ENCODE measurements around the gene ATP8B3. TPM values are rescaled to one million over a fixed set of nuclear protein-coding genes. Genes with fewer than 3 reads are reported as not detected.

The ATP8B3 gene
- total RNA-seq, 1 experiment from 2014 or later: 1.0 TPM

DNA sequence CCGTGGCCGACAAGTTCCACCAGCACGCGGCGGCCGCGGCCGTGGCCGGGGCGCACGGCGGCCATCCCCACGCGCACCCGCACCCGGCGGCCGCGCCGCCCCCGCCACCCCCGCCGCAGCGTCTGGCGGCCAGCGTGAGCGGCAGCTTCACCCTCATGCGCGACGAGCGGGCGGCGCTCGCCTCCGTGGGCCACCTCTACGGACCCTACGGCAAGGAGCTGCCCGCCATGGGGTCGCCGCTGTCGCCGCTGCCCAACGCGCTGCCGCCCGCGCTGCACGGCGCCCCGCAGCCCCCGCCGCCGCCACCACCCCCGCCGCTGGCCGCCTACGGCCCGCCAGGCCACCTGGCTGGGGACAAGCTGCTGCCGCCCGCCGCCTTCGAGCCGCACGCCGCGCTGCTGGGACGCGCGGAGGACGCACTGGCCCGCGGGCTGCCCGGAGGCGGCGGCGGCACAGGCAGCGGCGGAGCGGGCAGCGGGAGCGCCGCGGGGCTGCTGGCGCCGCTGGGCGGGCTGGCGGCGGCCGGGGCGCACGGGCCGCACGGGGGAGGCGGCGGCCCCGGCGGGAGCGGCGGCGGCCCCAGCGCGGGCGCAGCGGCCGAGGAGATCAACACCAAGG, 57.9 kb downstream of the ATP8B3 start:
- Histone ChIP-seq H3K4me3 (ENCODE audit: low read length) (no peak overlapping the region), H3K79me2 (ENCODE audit: low read length) (no peaks in the 10 kb centered on the region), H3K36me3 (ENCODE audit: insufficient read depth, low read length) (no peaks in the 10 kb centered on the region), H3K9ac (ENCODE audit: low read length) (no peak overlapping the region), H3K9me2 (replicated peaks; ENCODE audit: insufficient read depth, low read length) (no peaks in the 10 kb centered on the region), H3K4me2 (ENCODE audit: low read depth, low read length, poor library complexity, severe bottlenecking) (no peak overlapping the region), H3K9me3 (ENCODE audit: low read length) (no peaks in the 10 kb centered on the region), H3K27me3 (ENCODE audit: low read length) (no peaks in the 10 kb centered on the region), H3K4me1 (ENCODE audit: low read length) (no peaks in the 10 kb centered on the region), H4K20me1 (ENCODE audit: insufficient read depth, low read depth, low read length) (no peaks in the 10 kb centered on the region), H2AFZ (ENCODE audit: low read length) (no peak overlapping the region), H3K27ac (ENCODE audit: low read length) (no peak overlapping the region)
- DNase-seq: no peak

DNA sequence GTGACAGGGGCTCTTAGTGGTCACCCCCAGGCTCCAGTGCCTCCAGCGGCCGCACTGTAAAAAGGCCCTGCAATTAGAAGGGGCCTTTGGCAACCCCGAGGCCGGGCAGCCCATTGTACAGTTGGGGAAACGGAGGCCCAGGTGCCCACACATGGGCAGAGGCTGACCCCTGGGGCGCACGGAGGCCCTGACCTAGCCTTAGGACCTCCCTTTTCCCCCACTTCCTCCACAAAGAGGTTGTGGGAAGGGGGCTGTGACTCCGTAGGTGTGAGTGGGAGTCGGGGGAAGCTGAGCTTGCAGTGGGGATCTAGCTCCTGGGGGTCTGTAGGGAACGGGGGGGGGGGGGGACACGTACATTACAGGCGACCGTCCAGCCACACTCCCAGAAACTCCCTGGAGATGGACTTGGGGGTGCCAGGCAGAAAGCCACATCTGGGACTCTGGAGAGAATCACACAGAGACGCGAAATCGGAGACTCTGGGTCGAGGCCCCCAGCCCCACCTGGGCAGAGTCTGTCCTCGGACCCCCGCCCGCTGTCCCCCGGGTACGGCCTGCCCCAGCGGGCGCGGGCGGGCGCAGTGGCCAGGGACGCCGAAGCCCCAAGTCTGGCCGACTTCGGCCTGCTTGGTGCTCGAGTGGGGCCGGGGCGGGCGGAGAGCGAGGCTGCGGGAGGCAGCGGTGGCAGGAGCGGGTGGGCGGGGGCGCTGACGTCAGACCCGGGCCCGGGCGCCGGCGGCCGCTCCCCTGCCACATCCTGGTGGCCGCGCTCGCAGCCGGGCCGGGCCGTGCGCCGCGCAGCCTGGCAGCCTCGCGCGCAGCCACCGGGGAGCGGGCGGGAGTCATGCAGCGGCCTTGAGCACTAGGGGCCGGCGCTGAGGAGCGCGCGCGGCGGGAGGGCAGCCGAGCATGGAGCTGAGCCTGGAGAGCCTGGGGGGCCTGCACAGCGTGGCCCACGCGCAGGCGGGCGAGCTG, 59.0 kb downstream of the ATP8B3 start, which contains the start of gene ONECUT3:
Gene ONECUT3, plus strand, starts transcription at position 750 of the 972 bp plus-strand sequence. Its CDS starts 157 bp downstream, at position 907.
- H3K4me2 ChIP-seq (ENCODE audit: low read depth, low read length, poor library complexity, severe bottlenecking): no peak within 1 kb of the TSS
- no peak within 1 kb of the TSS for H3K4me3 ChIP-seq (ENCODE audit: low read length)
- H3K9me2 ChIP-seq (replicated peaks; ENCODE audit: insufficient read depth, low read length): no peaks in the 10 kb centered on the region
- no peaks in the 10 kb centered on the region for H3K9me3 ChIP-seq (ENCODE audit: low read length)
- no peak within 1 kb of the TSS for H2AFZ ChIP-seq (ENCODE audit: low read length)
- H3K27ac ChIP-seq (ENCODE audit: low read length): no peak within 1 kb of the TSS
- no peak within 1 kb of the TSS for H3K9ac ChIP-seq (ENCODE audit: low read length)
- no peaks in the 10 kb centered on the region for H4K20me1 ChIP-seq (ENCODE audit: insufficient read depth, low read depth, low read length)
- no peaks in the 10 kb centered on the region for H3K36me3 ChIP-seq (ENCODE audit: insufficient read depth, low read length)
- H3K79me2 ChIP-seq (ENCODE audit: low read length): no peaks in the 10 kb centered on the region
- H3K4me1 ChIP-seq (ENCODE audit: low read length): peaks cover 3% of the 10 kb centered on the region
- no peak for DNase-seq
- no peaks in the 10 kb centered on the region for H3K27me3 ChIP-seq (ENCODE audit: low read length)

DNA sequence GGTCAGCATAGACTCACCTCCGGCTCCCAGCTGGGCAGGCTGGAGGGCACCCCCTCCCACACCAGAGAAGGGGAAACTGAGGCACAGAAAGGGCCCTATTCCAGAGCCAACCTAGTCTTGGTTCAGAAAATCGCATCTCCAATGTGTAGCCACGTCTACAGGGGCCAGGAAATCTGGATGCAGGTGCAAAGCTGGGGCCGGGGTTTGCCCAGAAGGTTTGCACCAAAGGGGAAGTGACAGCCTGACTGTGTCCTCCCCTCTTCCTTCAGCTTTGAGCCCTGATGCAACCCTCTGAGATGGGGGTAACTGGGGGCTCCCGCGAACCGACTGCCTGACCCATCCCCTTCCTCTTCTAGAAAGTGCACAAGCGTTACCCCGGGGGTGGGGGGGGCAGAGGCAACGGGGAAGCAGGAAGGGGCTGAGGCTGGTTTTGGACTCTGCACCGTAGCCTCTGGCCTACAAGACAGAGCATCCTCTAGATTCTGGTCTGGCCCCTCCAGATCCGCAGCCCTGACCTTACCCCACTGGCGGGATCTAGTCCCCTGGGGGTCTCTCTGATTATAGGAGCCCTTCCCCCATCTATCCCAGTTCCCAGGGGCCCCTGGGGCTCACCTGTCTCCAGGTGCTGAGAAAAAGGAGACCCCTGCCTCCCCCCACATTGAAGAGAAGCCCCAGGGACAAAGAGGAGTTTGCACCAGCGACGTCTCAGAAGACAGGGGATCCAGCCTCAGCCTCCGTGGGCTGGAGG, 59.9 kb downstream of the ATP8B3 start:
- no peak overlapping the region for H3K27ac ChIP-seq (ENCODE audit: low read length)
- no peak overlapping the region for H3K4me2 ChIP-seq (ENCODE audit: low read depth, low read length, poor library complexity, severe bottlenecking)
- no peak overlapping the region for H2AFZ ChIP-seq (ENCODE audit: low read length)
- no peak overlapping the region for H3K4me3 ChIP-seq (ENCODE audit: low read length)
- H3K36me3 ChIP-seq (ENCODE audit: insufficient read depth, low read length): no peaks in the 10 kb centered on the region
- no peak for DNase-seq
- H3K9me3 ChIP-seq (ENCODE audit: low read length): no peaks in the 10 kb centered on the region
- no peaks in the 10 kb centered on the region for H3K27me3 ChIP-seq (ENCODE audit: low read length)
- H3K4me1 ChIP-seq (ENCODE audit: low read length): peaks cover 8% of the 10 kb centered on the region
- no peaks in the 10 kb centered on the region for H3K79me2 ChIP-seq (ENCODE audit: low read length)
- H3K9me2 ChIP-seq (replicated peaks; ENCODE audit: insufficient read depth, low read length): no peaks in the 10 kb centered on the region
- no peaks in the 10 kb centered on the region for H4K20me1 ChIP-seq (ENCODE audit: insufficient read depth, low read depth, low read length)
- no peak overlapping the region for H3K9ac ChIP-seq (ENCODE audit: low read length)

DNA sequence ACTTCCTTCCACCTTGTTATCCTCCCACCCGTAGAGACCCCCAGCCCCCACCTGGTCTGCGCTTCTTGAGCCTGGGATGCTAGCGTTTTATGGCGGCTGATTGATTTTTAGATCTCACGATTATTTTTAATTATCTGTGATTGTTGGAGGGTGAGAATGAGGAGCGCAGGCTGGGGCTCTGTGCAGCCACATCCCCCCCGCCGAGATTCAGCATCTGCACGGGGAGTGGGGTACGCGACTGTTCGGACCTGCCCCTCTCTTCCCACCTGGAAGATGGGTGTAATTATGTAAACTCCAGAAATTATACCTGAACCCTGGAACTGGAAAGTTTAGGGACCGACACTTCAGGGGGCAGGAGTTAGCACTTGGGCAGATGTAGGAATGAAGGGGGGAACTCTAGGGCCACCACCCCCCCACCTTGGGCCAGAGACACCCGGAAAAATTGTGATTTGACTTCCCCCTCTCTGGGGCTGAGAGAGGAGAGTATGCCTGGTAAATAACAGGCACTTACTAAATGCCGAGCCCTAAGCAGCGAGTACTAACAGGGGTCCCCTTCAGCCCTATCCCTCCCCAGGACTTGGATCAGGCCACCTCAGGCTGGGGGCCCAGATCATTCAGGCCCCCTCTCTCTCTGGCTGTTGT, 60.6 kb downstream of the ATP8B3 start:
- Histone ChIP-seq H3K4me2 (ENCODE audit: low read depth, low read length, poor library complexity, severe bottlenecking) (no peak overlapping the region), H3K9me3 (ENCODE audit: low read length) (no peaks in the 10 kb centered on the region)

DNA sequence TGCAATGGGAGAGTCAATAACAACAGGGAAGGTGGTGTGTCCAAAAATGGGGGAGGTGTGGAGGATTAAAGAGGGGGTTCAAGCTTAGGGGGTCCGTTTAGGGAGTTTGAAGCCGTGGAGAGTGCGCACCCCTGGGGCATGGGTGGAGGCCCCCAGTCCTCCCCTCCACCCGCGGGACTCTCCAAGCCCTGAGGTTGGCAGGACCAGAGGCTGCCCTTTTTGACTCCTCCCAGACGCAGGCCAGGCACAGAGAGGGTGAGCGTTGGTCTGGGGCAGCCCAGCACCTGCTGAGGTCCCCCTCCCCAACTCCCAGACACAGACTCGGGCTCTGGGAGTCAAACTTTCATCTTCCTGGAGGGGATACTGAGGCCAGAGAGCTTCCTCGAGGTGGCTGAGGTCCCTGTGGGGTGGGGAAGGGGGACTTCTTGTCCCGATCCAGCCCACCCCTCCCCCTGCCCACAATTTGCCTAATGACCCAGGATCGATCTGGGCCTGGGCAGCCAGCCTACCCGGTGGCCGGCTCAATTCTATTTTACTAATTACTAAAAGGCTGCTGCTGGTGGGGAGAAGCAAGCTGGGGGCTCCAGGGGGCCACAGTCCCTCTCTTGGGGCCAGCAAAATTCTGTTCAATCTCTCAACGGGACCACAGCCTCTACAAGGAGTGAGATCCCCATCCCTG, 61.6 kb downstream of the ATP8B3 start:
- Histone ChIP-seq H3K9ac (ENCODE audit: low read length) (no peak overlapping the region), H3K4me1 (ENCODE audit: low read length) (peaks cover 8% of the 10 kb centered on the region), H2AFZ (ENCODE audit: low read length) (no peak overlapping the region)

More for the DNA sequence above, 60.6 kb downstream of the ATP8B3 start:
- H4K20me1 ChIP-seq (ENCODE audit: insufficient read depth, low read depth, low read length): no peaks in the 10 kb centered on the region
- H2AFZ ChIP-seq (ENCODE audit: low read length): no peak overlapping the region
- no peak overlapping the region for H3K4me3 ChIP-seq (ENCODE audit: low read length)
- no peaks in the 10 kb centered on the region for H3K9me2 ChIP-seq (replicated peaks; ENCODE audit: insufficient read depth, low read length)
- no peaks in the 10 kb centered on the region for H3K36me3 ChIP-seq (ENCODE audit: insufficient read depth, low read length)
- DNase-seq: no peak
- H3K9ac ChIP-seq (ENCODE audit: low read length): no peak overlapping the region
- no peak overlapping the region for H3K27ac ChIP-seq (ENCODE audit: low read length)
- no peaks in the 10 kb centered on the region for H3K27me3 ChIP-seq (ENCODE audit: low read length)
- peaks cover 8% of the 10 kb centered on the region for H3K4me1 ChIP-seq (ENCODE audit: low read length)
- H3K79me2 ChIP-seq (ENCODE audit: low read length): no peaks in the 10 kb centered on the region

DNA sequence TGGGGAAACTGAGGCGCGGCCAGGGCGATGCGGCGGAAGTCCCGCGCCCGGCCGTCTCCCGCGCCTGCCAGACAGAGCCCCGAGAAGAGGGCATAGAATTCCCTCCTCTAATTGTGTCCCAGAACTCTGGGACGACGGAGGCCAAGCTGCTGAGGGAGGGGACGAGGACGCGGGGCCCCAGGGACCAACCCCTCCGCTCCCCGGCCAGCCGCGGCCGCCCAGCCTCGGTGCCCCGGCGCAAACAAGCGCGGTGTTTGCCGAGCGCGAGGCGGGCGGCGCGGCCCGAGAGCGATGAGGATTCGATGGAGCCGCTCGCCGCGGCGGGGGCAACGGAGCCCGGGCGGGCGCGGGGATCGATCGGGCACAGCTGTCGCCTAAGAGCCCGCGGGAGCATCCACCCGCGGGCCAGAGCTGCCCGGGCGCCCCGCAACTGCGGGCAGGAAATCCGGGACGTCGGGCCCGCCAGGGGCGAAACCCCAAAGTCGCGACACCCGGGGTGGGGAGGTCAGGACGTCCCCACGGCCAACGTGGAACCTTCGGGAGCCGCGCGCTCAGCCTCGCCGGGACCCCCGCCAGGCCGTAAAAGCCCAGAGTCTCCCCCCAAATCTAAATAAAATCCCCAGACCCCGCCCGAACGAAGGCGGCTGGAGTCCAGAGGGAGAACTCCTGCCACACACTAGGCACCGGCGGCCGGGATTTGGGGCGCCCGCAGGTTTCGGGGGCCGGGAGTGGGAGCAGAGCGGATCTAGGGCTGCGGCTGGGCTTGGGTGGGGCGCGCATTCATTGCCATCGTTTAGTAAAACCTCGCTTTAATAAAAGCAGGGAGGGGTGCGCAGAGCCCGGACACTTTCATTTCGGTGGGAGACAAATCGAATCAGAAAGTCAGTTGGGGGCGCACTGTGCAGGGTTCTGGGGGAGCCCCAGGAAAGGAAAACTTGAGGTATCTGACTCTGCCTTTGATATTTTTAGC, 62.4 kb downstream of the ATP8B3 start:
- no peak overlapping the region for H2AFZ ChIP-seq (ENCODE audit: low read length)
- no peak overlapping the region for H3K4me3 ChIP-seq (ENCODE audit: low read length)
- no peak overlapping the region for H3K27ac ChIP-seq (ENCODE audit: low read length)
- no peak overlapping the region for H3K9ac ChIP-seq (ENCODE audit: low read length)
- H3K36me3 ChIP-seq (ENCODE audit: insufficient read depth, low read length): no peaks in the 10 kb centered on the region
- no peak overlapping the region for H3K4me2 ChIP-seq (ENCODE audit: low read depth, low read length, poor library complexity, severe bottlenecking)
- DNase-seq: no peak
- H3K79me2 ChIP-seq (ENCODE audit: low read length): no peaks in the 10 kb centered on the region
- no peaks in the 10 kb centered on the region for H3K9me3 ChIP-seq (ENCODE audit: low read length)
- H4K20me1 ChIP-seq (ENCODE audit: insufficient read depth, low read depth, low read length): no peaks in the 10 kb centered on the region
- H3K4me1 ChIP-seq (ENCODE audit: low read length): peaks cover 8% of the 10 kb centered on the region
- H3K9me2 ChIP-seq (replicated peaks; ENCODE audit: insufficient read depth, low read length): no peaks in the 10 kb centered on the region
- no peaks in the 10 kb centered on the region; the same call in 1 of the 2 replicates for H3K27me3 ChIP-seq (ENCODE audit: low read length)

More for the DNA sequence above, 61.6 kb downstream of the ATP8B3 start:
- no peak for DNase-seq
- Histone ChIP-seq H3K27me3 (ENCODE audit: low read length) (no peaks in the 10 kb centered on the region), H3K36me3 (ENCODE audit: insufficient read depth, low read length) (no peaks in the 10 kb centered on the region), H3K79me2 (ENCODE audit: low read length) (no peaks in the 10 kb centered on the region), H3K9me2 (replicated peaks; ENCODE audit: insufficient read depth, low read length) (no peaks in the 10 kb centered on the region), H3K27ac (ENCODE audit: low read length) (no peak overlapping the region), H4K20me1 (ENCODE audit: insufficient read depth, low read depth, low read length) (no peaks in the 10 kb centered on the region), H3K9me3 (ENCODE audit: low read length) (no peaks in the 10 kb centered on the region), H3K4me3 (ENCODE audit: low read length) (no peak overlapping the region), H3K4me2 (ENCODE audit: low read depth, low read length, poor library complexity, severe bottlenecking) (no peak overlapping the region)

DNA sequence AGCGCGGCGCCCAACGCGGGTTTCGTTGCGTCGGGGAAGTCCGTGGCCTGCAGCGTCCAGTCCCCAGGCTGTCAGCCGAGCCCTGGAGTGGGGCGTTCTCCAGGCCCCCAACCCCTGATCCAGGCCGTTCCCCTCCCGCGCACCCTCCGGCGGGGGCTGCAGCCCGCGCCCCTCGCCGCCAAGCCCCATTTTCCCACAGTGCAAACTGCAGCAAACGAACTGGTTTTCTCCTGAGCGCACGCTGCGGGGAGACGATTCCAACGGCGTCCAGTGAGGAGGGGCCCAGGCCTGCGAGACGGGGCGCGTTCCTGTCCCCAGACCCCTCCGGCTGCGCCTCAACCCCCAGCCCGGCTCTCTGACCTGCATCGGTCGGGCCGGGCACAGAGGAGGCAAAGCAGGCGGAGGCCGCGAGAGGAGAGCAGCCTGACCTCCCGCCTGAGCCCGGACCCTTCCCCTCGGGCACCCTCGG, 63.2 kb downstream of the ATP8B3 start:
- H4K20me1 ChIP-seq (ENCODE audit: insufficient read depth, low read depth, low read length): no peaks in the 10 kb centered on the region
- H3K4me3 ChIP-seq (ENCODE audit: low read length): no peak overlapping the region
- no peak overlapping the region for H3K4me2 ChIP-seq (ENCODE audit: low read depth, low read length, poor library complexity, severe bottlenecking)
- no peaks in the 10 kb centered on the region for H3K9me2 ChIP-seq (replicated peaks; ENCODE audit: insufficient read depth, low read length)
- no peaks in the 10 kb centered on the region for H3K9me3 ChIP-seq (ENCODE audit: low read length)
- H3K79me2 ChIP-seq (ENCODE audit: low read length): no peaks in the 10 kb centered on the region
- peaks cover 8% of the 10 kb centered on the region for H3K4me1 ChIP-seq (ENCODE audit: low read length)
- no peak overlapping the region for H3K27ac ChIP-seq (ENCODE audit: low read length)
- H3K27me3 ChIP-seq (ENCODE audit: low read length): no peaks in the 10 kb centered on the region; the same call in 1 of the 2 replicates
- no peak overlapping the region for H2AFZ ChIP-seq (ENCODE audit: low read length)
- DNase-seq: no peak
- H3K9ac ChIP-seq (ENCODE audit: low read length): no peak overlapping the region
- no peaks in the 10 kb centered on the region for H3K36me3 ChIP-seq (ENCODE audit: insufficient read depth, low read length)
